Measurements from ENCODE around the gene CEACAM7.

- TF ChIP-seq POLR2A (IDR thresholded peaks at IDR 0.05) (no peak), CTCF (IDR thresholded peaks at IDR 0.05) (no peak)
These were observed 63.1 kb downstream of the CEACAM7 start for GRCh38 chr19:41624937-41625336.

Measured in esophagus squamous epithelium (tissue), 4 donors.